Measurements from ENCODE around the gene MB21D2.

The MB21D2 gene

GRCh38 chr3:192927016-192927415, 9.4 kb upstream of the MB21D2 start:
- TF ChIP-seq, protein P1, sequence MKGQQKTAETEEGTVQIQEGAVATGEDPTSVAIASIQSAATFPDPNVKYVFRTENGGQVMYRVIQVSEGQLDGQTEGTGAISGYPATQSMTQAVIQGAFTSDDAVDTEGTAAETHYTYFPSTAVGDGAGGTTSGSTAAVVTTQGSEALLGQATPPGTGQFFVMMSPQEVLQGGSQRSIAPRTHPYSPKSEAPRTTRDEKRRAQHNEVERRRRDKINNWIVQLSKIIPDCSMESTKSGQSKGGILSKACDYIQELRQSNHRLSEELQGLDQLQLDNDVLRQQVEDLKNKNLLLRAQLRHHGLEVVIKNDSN (IDR thresholded peaks at IDR 0.05), result no peak
- no peak for TF ChIP-seq FOXM1 (IDR thresholded peaks at IDR 0.05; ENCODE audit: borderline replicate concordance, low read depth)
- no peak for TF ChIP-seq CEBPB (IDR thresholded peaks at IDR 0.05)
- no peak for TF ChIP-seq CREB1 (IDR thresholded peaks at IDR 0.05; ENCODE audit: low read depth)
- TF ChIP-seq TEAD4 (IDR thresholded peaks at IDR 0.05), result no peak
- no peak for TF ChIP-seq ZBTB7A (IDR thresholded peaks at IDR 0.05; ENCODE audit: low read depth)
- TF ChIP-seq RAD21 (IDR thresholded peaks at IDR 0.05; ENCODE audit: low read depth), result no peak
- no peak for TF ChIP-seq NFIC (IDR thresholded peaks at IDR 0.05)
- no peak for TF ChIP-seq EGR1 (IDR thresholded peaks at IDR 0.05)
- no peak for TF ChIP-seq MAX (IDR thresholded peaks at IDR 0.05)
- no peak for TF ChIP-seq YY1 (IDR thresholded peaks at IDR 0.05; ENCODE audit: low read depth)
- TF ChIP-seq TCF12 (IDR thresholded peaks at IDR 0.05; ENCODE audit: low read depth), result no peak
- TF ChIP-seq EP300 (IDR thresholded peaks at IDR 0.05; ENCODE audit: borderline replicate concordance), result no peak
- TF ChIP-seq, protein P2, sequence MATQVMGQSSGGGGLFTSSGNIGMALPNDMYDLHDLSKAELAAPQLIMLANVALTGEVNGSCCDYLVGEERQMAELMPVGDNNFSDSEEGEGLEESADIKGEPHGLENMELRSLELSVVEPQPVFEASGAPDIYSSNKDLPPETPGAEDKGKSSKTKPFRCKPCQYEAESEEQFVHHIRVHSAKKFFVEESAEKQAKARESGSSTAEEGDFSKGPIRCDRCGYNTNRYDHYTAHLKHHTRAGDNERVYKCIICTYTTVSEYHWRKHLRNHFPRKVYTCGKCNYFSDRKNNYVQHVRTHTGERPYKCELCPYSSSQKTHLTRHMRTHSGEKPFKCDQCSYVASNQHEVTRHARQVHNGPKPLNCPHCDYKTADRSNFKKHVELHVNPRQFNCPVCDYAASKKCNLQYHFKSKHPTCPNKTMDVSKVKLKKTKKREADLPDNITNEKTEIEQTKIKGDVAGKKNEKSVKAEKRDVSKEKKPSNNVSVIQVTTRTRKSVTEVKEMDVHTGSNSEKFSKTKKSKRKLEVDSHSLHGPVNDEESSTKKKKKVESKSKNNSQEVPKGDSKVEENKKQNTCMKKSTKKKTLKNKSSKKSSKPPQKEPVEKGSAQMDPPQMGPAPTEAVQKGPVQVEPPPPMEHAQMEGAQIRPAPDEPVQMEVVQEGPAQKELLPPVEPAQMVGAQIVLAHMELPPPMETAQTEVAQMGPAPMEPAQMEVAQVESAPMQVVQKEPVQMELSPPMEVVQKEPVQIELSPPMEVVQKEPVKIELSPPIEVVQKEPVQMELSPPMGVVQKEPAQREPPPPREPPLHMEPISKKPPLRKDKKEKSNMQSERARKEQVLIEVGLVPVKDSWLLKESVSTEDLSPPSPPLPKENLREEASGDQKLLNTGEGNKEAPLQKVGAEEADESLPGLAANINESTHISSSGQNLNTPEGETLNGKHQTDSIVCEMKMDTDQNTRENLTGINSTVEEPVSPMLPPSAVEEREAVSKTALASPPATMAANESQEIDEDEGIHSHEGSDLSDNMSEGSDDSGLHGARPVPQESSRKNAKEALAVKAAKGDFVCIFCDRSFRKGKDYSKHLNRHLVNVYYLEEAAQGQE (IDR thresholded peaks at IDR 0.05; ENCODE audit: low read depth), result no peak
- no peak for TF ChIP-seq TAF1 (IDR thresholded peaks at IDR 0.05; ENCODE audit: low read depth)

GRCh38 chr3:192923731-192924130, 6.1 kb upstream of the MB21D2 start:
- no peak for TF ChIP-seq FOXM1 (IDR thresholded peaks at IDR 0.05; ENCODE audit: borderline replicate concordance, low read depth)
- TF ChIP-seq TAF1 (IDR thresholded peaks at IDR 0.05; ENCODE audit: low read depth), result no peak
- TF ChIP-seq RAD21 (IDR thresholded peaks at IDR 0.05; ENCODE audit: low read depth), result no peak
- no peak for TF ChIP-seq ZBTB7A (IDR thresholded peaks at IDR 0.05; ENCODE audit: low read depth)
- TF ChIP-seq CEBPB (IDR thresholded peaks at IDR 0.05), result no peak
- TF ChIP-seq, protein P1 (IDR thresholded peaks at IDR 0.05), result no peak
- TF ChIP-seq, protein P2 (IDR thresholded peaks at IDR 0.05; ENCODE audit: low read depth), result no peak

DNA sequence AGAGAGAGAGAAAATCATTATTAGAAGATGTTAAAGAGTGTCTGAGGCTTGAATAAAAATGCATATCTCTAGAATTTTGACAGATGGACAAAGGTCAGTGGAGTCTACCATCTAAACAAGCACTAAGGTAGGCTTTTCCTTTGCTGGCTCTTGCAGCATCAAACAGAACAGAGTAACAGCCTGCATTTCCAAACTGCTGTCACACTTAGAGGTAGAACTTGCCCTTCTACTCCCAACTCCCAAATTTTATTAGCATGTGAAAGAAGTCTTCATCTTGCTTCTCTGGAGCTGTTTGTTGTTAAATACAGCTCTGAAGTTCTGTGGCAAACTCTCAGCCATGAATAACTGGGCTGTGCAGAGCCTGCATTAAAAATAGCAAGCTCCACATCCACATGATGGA, 4.1 kb upstream of the MB21D2 start:
- TF ChIP-seq CREB1 (IDR thresholded peaks at IDR 0.05; ENCODE audit: low read depth), result no peak
- TF ChIP-seq ZBTB7A (IDR thresholded peaks at IDR 0.05; ENCODE audit: low read depth), result no peak
- TF ChIP-seq RAD21 (IDR thresholded peaks at IDR 0.05; ENCODE audit: low read depth), result no peak
- TF ChIP-seq, protein P1 (IDR thresholded peaks at IDR 0.05), result no peak
- TF ChIP-seq, protein P2 (IDR thresholded peaks at IDR 0.05; ENCODE audit: low read depth), result no peak
- no peak for TF ChIP-seq MAX (IDR thresholded peaks at IDR 0.05)
- no peak for TF ChIP-seq CEBPB (IDR thresholded peaks at IDR 0.05)
- no peak for TF ChIP-seq TCF12 (IDR thresholded peaks at IDR 0.05; ENCODE audit: low read depth)
- TF ChIP-seq TAF1 (IDR thresholded peaks at IDR 0.05; ENCODE audit: low read depth), result no peak

GRCh38 chr3:192920411-192920810, 2.8 kb upstream of the MB21D2 start:
- TF ChIP-seq CREB1 (IDR thresholded peaks at IDR 0.05; ENCODE audit: low read depth), result no peak
- TF ChIP-seq TAF1 (IDR thresholded peaks at IDR 0.05; ENCODE audit: low read depth), result no peak
- no peak for TF ChIP-seq NFIC (IDR thresholded peaks at IDR 0.05)
- TF ChIP-seq CEBPB (IDR thresholded peaks at IDR 0.05), result no peak
- no peak for TF ChIP-seq RAD21 (IDR thresholded peaks at IDR 0.05; ENCODE audit: low read depth)
- TF ChIP-seq, protein P2 (IDR thresholded peaks at IDR 0.05; ENCODE audit: low read depth), result no peak
- TF ChIP-seq YY1 (IDR thresholded peaks at IDR 0.05; ENCODE audit: low read depth), result no peak
- TF ChIP-seq TEAD4 (IDR thresholded peaks at IDR 0.05), result no peak
- no peak for TF ChIP-seq EGR1 (IDR thresholded peaks at IDR 0.05)
- TF ChIP-seq ZBTB7A (IDR thresholded peaks at IDR 0.05; ENCODE audit: low read depth), result no peak
- TF ChIP-seq TCF12 (IDR thresholded peaks at IDR 0.05; ENCODE audit: low read depth), result no peak
- TF ChIP-seq, protein P1 (IDR thresholded peaks at IDR 0.05), result no peak
- no peak for TF ChIP-seq FOXM1 (IDR thresholded peaks at IDR 0.05; ENCODE audit: borderline replicate concordance, low read depth)
